Loucy (cell line): ENCODE results near the gene MICU2.

Source experiments
- CTCF ChIP-seq: fragments of 200-600 bp; sonication (generic); conservative IDR thresholded peaks from 2 replicates; pipeline ENCODE4 v1.5.1; 2014; ENCODE audit warnings: mild to moderate bottlenecking, antibody characterized with exemption, low read length
- EZH2phosphoT487 ChIP-seq: fragments of 200-600 bp; IDR thresholded peaks from 2 replicates; pipeline ENCODE4 v1.6.1; 2018; ENCODE audit warnings: antibody characterized with exemption, mild to moderate bottlenecking, moderate library complexity, borderline replicate concordance

- TF ChIP-seq CTCF = no peak
- TF ChIP-seq EZH2phosphoT487 = no peak
Measured at GRCh38 chr13:21518617-21519144, 85.3 kb downstream of the MICU2 start.
